Mucosa of descending colon (tissue), 3 donors: ENCODE data around the gene PRPF8. TPM values are rescaled to one million over a fixed set of nuclear protein-coding genes. Genes with fewer than 3 reads are reported as not detected.

ENCODE experiments used
- ATAC-seq: fragments of 200-7000 bp; cut with Tn5 transposase; one replicate; pipeline ENCODE4 v1.9.1; 2020; ENCODE audit warnings: mild to moderate bottlenecking, moderate library complexity
- DNase-seq, 3 donors: peaks; one replicate each; pipeline ENCODE4 v3.0.0-alpha.2; 2020
- H3K36me3 ChIP-seq: fragments of 200-600 bp; one replicate; pipeline ENCODE4 v1.8.0; 2021; ENCODE audit warnings: low read depth, mild to moderate bottlenecking
- H3K4me1 ChIP-seq: fragments of 200-600 bp; one replicate; pipeline ENCODE4 v1.8.0; 2021; ENCODE audit warnings: low read depth, mild to moderate bottlenecking
- H3K4me3 ChIP-seq: fragments of 200-600 bp; one replicate; pipeline ENCODE4 v1.8.0; 2021; ENCODE audit warnings: mild to moderate bottlenecking
- H3K9me3 ChIP-seq: fragments of 200-600 bp; one replicate; pipeline ENCODE4 v1.8.0; 2021; ENCODE audit warnings: mild to moderate bottlenecking
- intact Hi-C, 2 donors: fragments of 100-400 bp; cut with DNase I in 1 of 2; cut with micrococcal nuclease in 1 of 2; formaldehyde crosslinking; loops; one replicate each; pipeline versions ENCODE4 v1.11.0 to v1.11.1; 2022; cut with DNase I, micrococcal nuclease
- total RNA-seq, 3 donors: library from RNA; stranded (reverse); fragmentation: NEBNext Ultra II Directional in 2 of 3; extraction: Animal tissue kit (Norgen Biotek cat#: 25700) in 2 of 3; gene quantifications; one replicate each; pipeline versions ENCODE4 v1.2.1 to v1.2.4, GENCODE V29; 2021 to 2023
- TF ChIP-seq, protein P1 (sequence below): fragments of 200-600 bp; IDR thresholded peaks from one replicate; pipeline ENCODE4 v1.8.0; 2022; ENCODE audit warnings: antibody characterized with exemption, mild to moderate bottlenecking
- donor health status: DM: no; HTN: no; CAD: no; lungs with moderate emphysema.
- donor health status: DM: no; HTN: no; CAD: no.
- donor health status: DM: no; HTN: yes; CAD: no.

Gene PRPF8
- total RNA-seq, 3 donors from 2014 or later = 214 to 238 (median 222) TPM

DNA sequence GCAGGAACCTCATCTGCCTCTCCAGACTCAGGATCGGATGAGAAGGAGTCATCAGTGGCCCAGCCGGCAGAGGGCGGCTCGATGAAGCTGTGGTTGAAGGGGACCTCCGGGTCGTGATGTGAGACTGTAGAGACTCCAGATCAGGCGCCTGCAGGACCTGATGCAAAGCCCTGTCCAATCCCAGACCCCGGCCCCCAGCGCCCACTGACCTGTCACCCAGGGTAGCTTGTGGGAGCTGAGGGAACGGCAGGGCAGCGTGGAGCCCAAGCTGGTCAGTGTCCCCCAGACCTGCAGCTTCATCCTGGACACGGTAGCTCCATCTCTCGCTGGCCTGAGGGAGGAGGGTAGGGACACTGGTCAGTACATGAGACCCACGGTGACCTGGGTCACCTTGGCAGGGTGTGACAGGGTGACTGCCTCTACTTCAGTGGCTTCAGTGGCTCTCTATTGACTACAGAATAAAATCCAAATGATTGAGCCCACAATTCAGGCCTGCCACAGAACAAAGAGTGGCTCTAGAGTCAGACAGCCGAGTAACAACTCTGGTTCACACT lies 47.9 kb downstream of the PRPF8 start:
- intact Hi-C loops = no loop called here
- no peak for DNase-seq
- ATAC-seq = no peak
- no peaks in the 10 kb centered on the region for H3K36me3 ChIP-seq
- H3K9me3 ChIP-seq = no peaks in the 10 kb centered on the region
- TF ChIP-seq, protein P1, sequence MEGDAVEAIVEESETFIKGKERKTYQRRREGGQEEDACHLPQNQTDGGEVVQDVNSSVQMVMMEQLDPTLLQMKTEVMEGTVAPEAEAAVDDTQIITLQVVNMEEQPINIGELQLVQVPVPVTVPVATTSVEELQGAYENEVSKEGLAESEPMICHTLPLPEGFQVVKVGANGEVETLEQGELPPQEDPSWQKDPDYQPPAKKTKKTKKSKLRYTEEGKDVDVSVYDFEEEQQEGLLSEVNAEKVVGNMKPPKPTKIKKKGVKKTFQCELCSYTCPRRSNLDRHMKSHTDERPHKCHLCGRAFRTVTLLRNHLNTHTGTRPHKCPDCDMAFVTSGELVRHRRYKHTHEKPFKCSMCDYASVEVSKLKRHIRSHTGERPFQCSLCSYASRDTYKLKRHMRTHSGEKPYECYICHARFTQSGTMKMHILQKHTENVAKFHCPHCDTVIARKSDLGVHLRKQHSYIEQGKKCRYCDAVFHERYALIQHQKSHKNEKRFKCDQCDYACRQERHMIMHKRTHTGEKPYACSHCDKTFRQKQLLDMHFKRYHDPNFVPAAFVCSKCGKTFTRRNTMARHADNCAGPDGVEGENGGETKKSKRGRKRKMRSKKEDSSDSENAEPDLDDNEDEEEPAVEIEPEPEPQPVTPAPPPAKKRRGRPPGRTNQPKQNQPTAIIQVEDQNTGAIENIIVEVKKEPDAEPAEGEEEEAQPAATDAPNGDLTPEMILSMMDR = no peak
- no peaks in the 10 kb centered on the region for H3K4me1 ChIP-seq
- H3K4me3 ChIP-seq = no peak overlapping the region

DNA sequence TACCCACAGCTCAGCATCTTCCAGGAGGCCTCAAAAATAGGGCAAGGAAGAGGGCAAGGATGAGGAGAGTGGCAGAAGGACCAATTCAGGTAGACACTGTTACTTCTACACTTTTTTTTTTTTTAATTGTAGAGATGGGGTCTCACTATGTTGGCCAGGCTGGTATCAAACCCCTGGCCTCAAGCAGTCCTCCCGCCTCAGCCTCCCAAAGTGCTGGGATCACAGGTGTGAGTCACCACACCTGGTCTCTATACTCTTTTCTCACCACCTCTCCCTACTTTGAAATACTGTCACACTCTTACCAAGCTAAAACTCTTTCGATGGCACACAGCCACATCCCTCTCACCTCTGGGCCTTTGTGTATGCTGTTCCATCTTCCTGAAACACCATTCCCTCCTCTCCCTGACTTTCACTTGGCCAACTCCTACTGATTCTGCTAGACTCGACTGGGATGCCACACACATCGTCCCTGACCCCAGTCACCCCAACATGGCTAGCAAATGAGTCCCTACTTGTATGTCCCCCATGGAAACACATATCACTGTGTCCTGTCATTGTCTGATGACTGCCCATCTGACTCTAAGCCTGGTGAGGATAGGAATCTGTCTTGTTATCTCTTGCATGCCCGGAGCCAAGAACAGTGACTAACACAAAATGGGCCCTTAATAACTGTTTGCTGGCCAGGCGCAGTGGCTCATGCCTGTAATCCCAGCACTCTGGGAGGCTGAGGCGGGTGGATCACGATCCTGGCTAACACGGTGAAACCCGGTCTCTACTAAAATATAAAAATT lies 48.8 kb downstream of the PRPF8 start:
- no peak overlapping the region for H3K4me3 ChIP-seq
- ATAC-seq (no peak), DNase-seq (no peak)
- H3K9me3 ChIP-seq = no peaks in the 10 kb centered on the region
- TF ChIP-seq, protein P1 = no peak
- no peaks in the 10 kb centered on the region for H3K4me1 ChIP-seq
- H3K36me3 ChIP-seq = no peaks in the 10 kb centered on the region
- intact Hi-C loops = no loop called here

DNA sequence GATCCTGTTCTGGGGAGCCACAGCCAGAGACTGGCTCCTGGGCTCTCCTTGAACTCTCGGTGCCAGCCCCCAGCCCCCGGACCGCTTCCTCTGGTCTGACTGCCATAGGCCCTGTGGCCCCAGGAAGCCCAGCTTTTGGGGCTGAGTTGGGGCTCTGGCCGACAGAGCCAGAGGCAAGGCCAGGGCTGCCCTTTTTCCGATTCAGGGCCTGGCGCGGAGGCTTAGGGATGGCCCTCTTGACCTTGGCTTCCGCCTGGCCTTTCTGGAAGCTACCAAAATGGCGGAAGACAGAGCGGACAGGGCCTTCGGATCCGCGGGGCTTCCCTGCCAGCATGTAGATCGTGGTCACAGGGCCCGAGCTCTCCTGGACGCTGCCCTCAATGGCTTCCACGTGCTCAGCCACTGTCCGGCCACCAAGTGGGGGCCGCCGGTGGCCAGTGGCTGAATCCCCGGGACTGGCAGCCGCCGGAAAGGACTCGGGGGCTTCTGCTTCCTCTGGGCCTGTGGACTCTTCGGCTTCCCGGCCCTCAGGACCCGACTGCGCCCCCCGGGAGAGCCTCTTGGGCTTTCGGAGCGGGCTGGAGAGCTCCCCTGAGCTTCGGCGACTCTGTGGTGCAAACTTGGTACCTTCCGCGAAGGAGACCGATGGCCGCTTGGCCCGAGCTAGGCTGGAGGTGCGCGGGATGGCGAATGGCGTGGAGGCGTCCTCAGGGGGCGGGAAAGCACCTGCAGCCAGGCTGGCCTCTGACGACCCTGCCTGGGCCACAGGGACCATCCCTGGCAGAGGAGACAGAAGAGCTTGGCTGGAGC lies 49.6 kb downstream of the PRPF8 start:
- intact Hi-C loops = no loop called here
- Histone ChIP-seq H3K4me1 (no peaks in the 10 kb centered on the region), H3K4me3 (no peak overlapping the region), H3K36me3 (no peaks in the 10 kb centered on the region), H3K9me3 (no peaks in the 10 kb centered on the region)
- TF ChIP-seq, protein P1 = no peak
- DNase-seq = no peak
- no peak for ATAC-seq

DNA sequence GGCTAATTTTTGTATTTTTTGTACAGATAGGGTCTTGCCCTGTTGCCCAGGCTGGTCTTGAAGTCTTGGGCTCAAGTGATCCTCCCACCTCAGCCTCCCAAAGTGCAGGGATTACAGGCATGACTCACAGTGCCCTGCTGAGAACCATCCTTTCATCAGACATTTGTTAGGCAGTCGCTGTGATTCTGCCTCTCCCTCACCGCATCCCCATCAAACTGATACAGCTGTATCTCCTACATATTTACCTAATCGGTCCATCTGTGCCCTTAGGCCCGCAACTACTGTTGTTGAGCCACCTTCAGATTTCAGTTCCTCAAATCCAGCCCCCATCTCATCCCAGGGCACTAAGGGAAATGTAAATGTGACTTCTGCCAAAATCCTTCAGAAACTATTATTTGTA lies 54.0 kb downstream of the PRPF8 start:
- H3K4me1 ChIP-seq = peaks cover 6% of the 10 kb centered on the region
- intact Hi-C loops = loop anchor here in 1 of 2 donors (2.0 kb wide), 1 partner anchor 58 kb away; no protein-coding TSS in a partner anchor
- no peak for ATAC-seq
- DNase-seq = no peak
- no peaks in the 10 kb centered on the region for H3K9me3 ChIP-seq
- H3K4me3 ChIP-seq = no peak overlapping the region
- H3K36me3 ChIP-seq = peaks cover 3% of the 10 kb centered on the region
- TF ChIP-seq, protein P1 = no peak

DNA sequence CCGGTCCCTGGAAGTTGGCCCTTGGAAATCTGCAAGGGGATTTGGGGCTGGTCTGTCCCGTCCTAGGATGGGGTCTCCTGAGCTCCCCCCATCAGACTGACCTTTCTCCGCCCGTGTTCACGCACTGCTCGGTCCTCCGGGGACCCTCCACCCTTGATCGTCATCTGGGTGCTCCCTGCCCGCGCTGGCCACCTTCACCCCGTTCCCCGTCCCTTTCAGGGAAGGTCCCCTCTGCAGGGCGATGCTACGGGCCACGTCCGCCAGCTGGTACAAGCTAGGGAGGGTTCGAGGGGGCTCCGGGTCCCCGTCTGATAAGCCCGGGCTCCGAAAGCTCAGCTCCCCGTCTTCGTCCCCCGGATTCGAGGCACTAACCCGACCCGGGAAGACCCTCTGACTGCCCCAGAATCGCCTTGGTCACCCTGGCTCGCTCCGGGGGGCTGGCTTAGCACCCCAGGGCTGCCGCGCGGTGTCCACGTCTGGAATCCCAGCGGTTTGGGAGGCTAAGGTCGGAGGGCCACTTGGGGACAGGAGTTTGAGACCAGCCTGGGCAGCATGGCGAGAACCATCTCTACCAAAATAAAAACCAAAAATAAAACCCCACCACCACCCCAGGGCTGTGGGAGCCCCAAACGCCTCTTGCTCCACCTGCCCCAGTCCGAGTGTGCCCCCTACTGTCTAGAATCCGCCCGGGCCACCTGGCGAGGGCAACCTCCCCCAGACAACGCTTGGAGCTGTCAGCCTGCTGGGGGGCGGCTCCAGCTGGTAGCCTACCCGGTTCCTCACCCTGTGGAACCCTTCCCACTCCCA lies 55.0 kb downstream of the PRPF8 start:
- H3K4me3 ChIP-seq = peak overlapping the region; percentile 50
- intact Hi-C loops = loop anchor here (2.0 to 5.0 kb wide), 2 partner anchors 52 to 57 kb away; no protein-coding TSS in a partner anchor
- H3K36me3 ChIP-seq = peaks cover 3% of the 10 kb centered on the region
- peak; percentile 41 for ATAC-seq
- no peaks in the 10 kb centered on the region for H3K9me3 ChIP-seq
- peaks cover 6% of the 10 kb centered on the region for H3K4me1 ChIP-seq
- DNase-seq = peak; percentile 85 to 90 (median 86)
- TF ChIP-seq, protein P1 = peak; percentile 71
